WTC11 (cell line): ENCODE measurements around the gene PRKAA2. TPM values are rescaled to one million over a fixed set of nuclear protein-coding genes. Genes with fewer than 3 reads are reported as not detected.

Source experiments
- ATAC-seq: fragments of 200-7000 bp; cut with Tn5 transposase; 2 replicates; pipeline ENCODE4 v1.10.0; 2021; ENCODE audit warnings: mild to moderate bottlenecking, moderate library complexity
- CTCF ChIA-PET: fragments of 300-600 bp; sonication (Branson Sonifier 250); formaldehyde crosslinking; loops from one replicate; lab custom pipeline; 2021; ENCODE audit warnings: antibody characterized with exemption; lab: Charles Lee
- POLR2A ChIA-PET: fragments of 350-600 bp; sonication (Branson Sonifier 250); formaldehyde crosslinking; loops from one replicate; lab custom pipeline; 2021; ENCODE audit warnings: antibody characterized with exemption; lab: Charles Lee
- DNase-seq: peaks from one replicate; pipeline ENCODE4 v3.0.0; 2021; ENCODE audit warnings: low spot score
- H3K27ac Mint-ChIP-seq: 2 replicates; pipeline ENCODE4 v1.8.0; 2021; ENCODE audit warnings: mixed read lengths
- H3K27me3 Mint-ChIP-seq: 2 replicates; pipeline ENCODE4 v1.8.0; 2021; ENCODE audit warnings: low read depth, mild to moderate bottlenecking, moderate library complexity, mixed read lengths
- H3K36me3 Mint-ChIP-seq: 2 replicates; pipeline ENCODE4 v1.8.0; 2021; ENCODE audit warnings: mixed read lengths
- H3K4me1 Mint-ChIP-seq: 2 replicates; pipeline ENCODE4 v1.8.0; 2022; ENCODE audit warnings: mixed read lengths
- H3K4me3 Mint-ChIP-seq: 2 replicates; pipeline ENCODE4 v1.8.0; 2021; ENCODE audit warnings: mild to moderate bottlenecking, moderate library complexity, mixed read lengths
- H3K9me3 Mint-ChIP-seq: 2 replicates; pipeline ENCODE4 v1.8.0; 2021; ENCODE audit warnings: mixed read lengths
- ARID4B ChIP-seq: sonication (generic); formaldehyde crosslinking; IDR thresholded peaks from 2 replicates; pipeline ENCODE4 v1.8.0; 2023; ENCODE audit warnings: missing genetic modification reagents, mild to moderate bottlenecking, borderline replicate concordance
- ATF1 ChIP-seq: sonication (generic); formaldehyde crosslinking; IDR thresholded peaks from 2 replicates; pipeline ENCODE4 v1.8.1; 2023; ENCODE audit warnings: mild to moderate bottlenecking, moderate library complexity, missing genetic modification reagents
- ETV6 ChIP-seq: sonication (generic); formaldehyde crosslinking; IDR thresholded peaks from 2 replicates; pipeline ENCODE4 v1.8.1; 2022; ENCODE audit warnings: mild to moderate bottlenecking, missing genetic modification reagents
- FOXK1 ChIP-seq: sonication (generic); formaldehyde crosslinking; IDR thresholded peaks from 2 replicates; pipeline ENCODE4 v1.8.0; 2022; ENCODE audit warnings: mild to moderate bottlenecking, moderate library complexity, missing genetic modification reagents
- JUN ChIP-seq: sonication (generic); formaldehyde crosslinking; IDR thresholded peaks from 2 replicates; pipeline ENCODE4 v1.8.0; 2023; ENCODE audit warnings: mild to moderate bottlenecking, missing genetic modification reagents
- MYBL2 ChIP-seq: sonication (generic); formaldehyde crosslinking; IDR thresholded peaks from 2 replicates; pipeline ENCODE4 v1.8.1; 2023; ENCODE audit warnings: mild to moderate bottlenecking, moderate library complexity, missing genetic modification reagents
- NFE2L1 ChIP-seq: sonication (generic); formaldehyde crosslinking; IDR thresholded peaks from 2 replicates; pipeline ENCODE4 v1.8.1; 2023; ENCODE audit warnings: missing genetic modification reagents
- NFYB ChIP-seq: sonication (generic); formaldehyde crosslinking; conservative IDR thresholded peaks from 2 replicates; pipeline ENCODE4 v1.8.0; 2022; ENCODE audit warnings: low read depth, missing genetic modification reagents
- NR3C1 ChIP-seq: sonication (generic); formaldehyde crosslinking; conservative IDR thresholded peaks from 2 replicates; pipeline ENCODE4 v1.8.1; 2023; ENCODE audit warnings: low read depth, mild to moderate bottlenecking, missing genetic modification reagents
- SMAD4 ChIP-seq: sonication (generic); formaldehyde crosslinking; IDR thresholded peaks from 2 replicates; pipeline ENCODE4 v1.8.0; 2022; ENCODE audit warnings: mild to moderate bottlenecking, missing genetic modification reagents
- SOX15 ChIP-seq: fragments of 250-450 bp; sonication (Bioruptor Pico); IDR thresholded peaks from 2 replicates; pipeline ENCODE4 v1.9.0; 2021; ENCODE audit warnings: mild to moderate bottlenecking
- ZNF232 ChIP-seq: sonication (generic); formaldehyde crosslinking; IDR thresholded peaks from 2 replicates; pipeline ENCODE4 v1.8.0; 2022; ENCODE audit warnings: mild to moderate bottlenecking, missing genetic modification reagents
- ZNF396 ChIP-seq: fragments of 250-450 bp; sonication (Bioruptor Pico); IDR thresholded peaks from 2 replicates; pipeline ENCODE4 v1.8.0; 2021; ENCODE audit warnings: mild to moderate bottlenecking, moderate library complexity, borderline replicate concordance
- total RNA-seq: library from RNA; stranded (reverse); gene quantifications from 3 replicates; pipeline ENCODE4 v1.2.3, GENCODE V29; 2021
- TF ChIP-seq, protein P1 (sequence below): sonication (generic); formaldehyde crosslinking; IDR thresholded peaks from 2 replicates; pipeline ENCODE4 v1.8.1; 2023; ENCODE audit warnings: mild to moderate bottlenecking, moderate library complexity, missing genetic modification reagents
- TF ChIP-seq, protein P2 (sequence below): fragments of 250-450 bp; sonication (Bioruptor Pico); IDR thresholded peaks from 2 replicates; pipeline ENCODE4 v1.9.0; 2021; ENCODE audit warnings: mild to moderate bottlenecking
- TF ChIP-seq, protein P3 (sequence below): sonication (generic); formaldehyde crosslinking; IDR thresholded peaks from 2 replicates; pipeline ENCODE4 v1.8.0; 2022; ENCODE audit warnings: mild to moderate bottlenecking, missing genetic modification reagents
- TF ChIP-seq, protein P4 (sequence below): sonication (generic); formaldehyde crosslinking; IDR thresholded peaks from 2 replicates; pipeline ENCODE4 v1.8.0; 2022; ENCODE audit warnings: mild to moderate bottlenecking, missing genetic modification reagents

Gene PRKAA2
- total RNA-seq, 1 experiment from 2014 or later, result 4.8 TPM

DNA sequence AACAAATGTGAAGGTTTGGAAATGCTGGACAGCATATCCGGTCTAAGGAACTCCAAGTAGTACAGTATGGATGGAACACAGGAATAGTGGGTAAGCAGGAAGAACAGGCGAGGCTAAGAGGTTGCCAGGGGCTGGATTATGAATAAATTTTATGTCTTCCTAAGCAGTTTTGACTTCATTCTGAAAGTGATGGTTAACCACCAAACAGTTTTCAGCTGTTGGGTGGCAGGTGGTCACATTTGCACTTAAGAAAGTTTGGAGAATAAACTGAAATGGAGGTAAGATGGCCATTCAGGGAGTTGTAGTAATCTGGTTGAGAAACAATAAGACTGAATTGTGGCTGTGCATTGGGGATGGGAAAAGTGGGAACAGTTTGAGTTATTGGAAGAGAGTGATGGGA, 83.8 kb downstream of the PRKAA2 start:
- H3K27me3 Mint-ChIP-seq, result peaks cover 5% of the 10 kb centered on the region
- no peak overlapping the region for H3K27ac Mint-ChIP-seq
- ChIA-PET POLR2A (no interaction called here), CTCF (no interaction called here)
- TF ChIP-seq, protein P1, sequence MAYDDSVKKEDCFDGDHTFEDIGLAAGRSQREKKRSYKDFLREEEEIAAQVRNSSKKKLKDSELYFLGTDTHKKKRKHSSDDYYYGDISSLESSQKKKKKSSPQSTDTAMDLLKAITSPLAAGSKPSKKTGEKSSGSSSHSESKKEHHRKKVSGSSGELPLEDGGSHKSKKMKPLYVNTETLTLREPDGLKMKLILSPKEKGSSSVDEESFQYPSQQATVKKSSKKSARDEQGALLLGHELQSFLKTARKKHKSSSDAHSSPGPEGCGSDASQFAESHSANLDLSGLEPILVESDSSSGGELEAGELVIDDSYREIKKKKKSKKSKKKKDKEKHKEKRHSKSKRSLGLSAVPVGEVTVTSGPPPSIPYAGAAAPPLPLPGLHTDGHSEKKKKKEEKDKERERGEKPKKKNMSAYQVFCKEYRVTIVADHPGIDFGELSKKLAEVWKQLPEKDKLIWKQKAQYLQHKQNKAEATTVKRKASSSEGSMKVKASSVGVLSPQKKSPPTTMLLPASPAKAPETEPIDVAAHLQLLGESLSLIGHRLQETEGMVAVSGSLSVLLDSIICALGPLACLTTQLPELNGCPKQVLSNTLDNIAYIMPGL, result no peak
- TF ChIP-seq, protein P2, sequence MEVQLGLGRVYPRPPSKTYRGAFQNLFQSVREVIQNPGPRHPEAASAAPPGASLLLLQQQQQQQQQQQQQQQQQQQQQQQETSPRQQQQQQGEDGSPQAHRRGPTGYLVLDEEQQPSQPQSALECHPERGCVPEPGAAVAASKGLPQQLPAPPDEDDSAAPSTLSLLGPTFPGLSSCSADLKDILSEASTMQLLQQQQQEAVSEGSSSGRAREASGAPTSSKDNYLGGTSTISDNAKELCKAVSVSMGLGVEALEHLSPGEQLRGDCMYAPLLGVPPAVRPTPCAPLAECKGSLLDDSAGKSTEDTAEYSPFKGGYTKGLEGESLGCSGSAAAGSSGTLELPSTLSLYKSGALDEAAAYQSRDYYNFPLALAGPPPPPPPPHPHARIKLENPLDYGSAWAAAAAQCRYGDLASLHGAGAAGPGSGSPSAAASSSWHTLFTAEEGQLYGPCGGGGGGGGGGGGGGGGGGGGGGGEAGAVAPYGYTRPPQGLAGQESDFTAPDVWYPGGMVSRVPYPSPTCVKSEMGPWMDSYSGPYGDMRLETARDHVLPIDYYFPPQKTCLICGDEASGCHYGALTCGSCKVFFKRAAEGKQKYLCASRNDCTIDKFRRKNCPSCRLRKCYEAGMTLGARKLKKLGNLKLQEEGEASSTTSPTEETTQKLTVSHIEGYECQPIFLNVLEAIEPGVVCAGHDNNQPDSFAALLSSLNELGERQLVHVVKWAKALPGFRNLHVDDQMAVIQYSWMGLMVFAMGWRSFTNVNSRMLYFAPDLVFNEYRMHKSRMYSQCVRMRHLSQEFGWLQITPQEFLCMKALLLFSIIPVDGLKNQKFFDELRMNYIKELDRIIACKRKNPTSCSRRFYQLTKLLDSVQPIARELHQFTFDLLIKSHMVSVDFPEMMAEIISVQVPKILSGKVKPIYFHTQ (CRISPR knock-in tag), result no peak
- TF ChIP-seq NR3C1 (CRISPR knock-in tag) (no peak), JUN (CRISPR knock-in tag) (no peak), SMAD4 (CRISPR knock-in tag) (no peak), SOX15 (CRISPR knock-in tag) (no peak), ZNF232 (CRISPR knock-in tag) (no peak), MYBL2 (no peak), ETV6 (no peak), ATF1 (CRISPR knock-in tag) (no peak), ZNF396 (CRISPR knock-in tag) (no peak), NFYB (CRISPR knock-in tag) (no peak), FOXK1 (CRISPR knock-in tag) (no peak), NFE2L1 (CRISPR knock-in tag) (no peak), ARID4B (CRISPR knock-in tag) (no peak)
- TF ChIP-seq, protein P3, sequence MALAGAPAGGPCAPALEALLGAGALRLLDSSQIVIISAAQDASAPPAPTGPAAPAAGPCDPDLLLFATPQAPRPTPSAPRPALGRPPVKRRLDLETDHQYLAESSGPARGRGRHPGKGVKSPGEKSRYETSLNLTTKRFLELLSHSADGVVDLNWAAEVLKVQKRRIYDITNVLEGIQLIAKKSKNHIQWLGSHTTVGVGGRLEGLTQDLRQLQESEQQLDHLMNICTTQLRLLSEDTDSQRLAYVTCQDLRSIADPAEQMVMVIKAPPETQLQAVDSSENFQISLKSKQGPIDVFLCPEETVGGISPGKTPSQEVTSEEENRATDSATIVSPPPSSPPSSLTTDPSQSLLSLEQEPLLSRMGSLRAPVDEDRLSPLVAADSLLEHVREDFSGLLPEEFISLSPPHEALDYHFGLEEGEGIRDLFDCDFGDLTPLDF (CRISPR knock-in tag), result no peak
- no peaks in the 10 kb centered on the region for H3K4me1 Mint-ChIP-seq
- H3K36me3 Mint-ChIP-seq, result no peaks in the 10 kb centered on the region
- DNase-seq (no peak), ATAC-seq (no peak)
- no peaks in the 10 kb centered on the region for H3K9me3 Mint-ChIP-seq
- H3K4me3 Mint-ChIP-seq, result no peak overlapping the region

- Mint-ChIP-seq H3K9me3 (peaks cover 12% of the 10 kb centered on the region; the same call in 1 of the 2 replicates), H3K27me3 (no peaks in the 10 kb centered on the region), H3K36me3 (no peaks in the 10 kb centered on the region), H3K4me3 (no peak overlapping the region), H3K27ac (no peak overlapping the region), H3K4me1 (no peaks in the 10 kb centered on the region)
- ATAC-seq, result no peak
- ChIA-PET CTCF (no interaction called here), POLR2A (no interaction called here)
- no peak for DNase-seq
- TF ChIP-seq, protein P4, sequence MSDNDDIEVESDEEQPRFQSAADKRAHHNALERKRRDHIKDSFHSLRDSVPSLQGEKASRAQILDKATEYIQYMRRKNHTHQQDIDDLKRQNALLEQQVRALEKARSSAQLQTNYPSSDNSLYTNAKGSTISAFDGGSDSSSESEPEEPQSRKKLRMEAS (CRISPR knock-in tag), result no peak
Observed at GRCh38 chr1:56745231-56745630, 100.1 kb downstream of the PRKAA2 start.
